GM18505 (cell line): ENCODE results near the gene SRPRA.
A peak's percentile ranks its signal among the peaks of the same experiment; 100 is the strongest.
"Not testable (repeated sequence)": the region's sequence is repeated elsewhere in the genome, so short reads cannot be mapped to it uniquely, and the experiment has no call there.

Source experiments
- ATAC-seq: cut with Tn5 transposase; IDR thresholded peaks from one replicate; pipeline ENCODE4 v1.9.1; 2021; ENCODE audit not compliant: unreplicated experiment
- POLR2A ChIP-seq: IDR thresholded peaks from 4 replicates; pipeline ENCODE4 v1.6.1; 2011; ENCODE audit warnings: borderline replicate concordance; ENCODE audit not compliant: insufficient read depth, insufficient read length; ENCODE audit errors: extremely low read depth

The SRPRA gene

GRCh38 chr11:126268361-126268707, 361 bp downstream of the SRPRA start:
- no peak for TF ChIP-seq POLR2A
- ATAC-seq, result peak; percentile 2

GRCh38 chr11:126267650-126268049, 1.0 kb downstream of the SRPRA start:
- TF ChIP-seq POLR2A, result no peak
- no peak for ATAC-seq

GRCh38 chr11:126265811-126266210, 2.9 kb downstream of the SRPRA start:
- ATAC-seq, result no peak
- TF ChIP-seq POLR2A, result peak; percentile 36

GRCh38 chr11:126263489-126263888, 5.2 kb downstream of the SRPRA start:
- peak; percentile 14 for TF ChIP-seq POLR2A
- ATAC-seq, result no peak

GRCh38 chr11:126262216-126262615, 6.5 kb downstream of the SRPRA start:
- ATAC-seq, result no peak
- TF ChIP-seq POLR2A, result peak; percentile 33

GRCh38 chr11:126257764-126258163, 10.9 kb downstream of the SRPRA start:
- TF ChIP-seq POLR2A, result no peak
- no peak for ATAC-seq

GRCh38 chr11:126257144-126257543, 11.6 kb downstream of the SRPRA start:
- TF ChIP-seq POLR2A, result no peak
- ATAC-seq, result no peak

GRCh38 chr11:126256216-126256615, 12.5 kb downstream of the SRPRA start:
- ATAC-seq, result no peak
- no peak for TF ChIP-seq POLR2A

- ATAC-seq, result not testable (repeated sequence)
Measured at GRCh38 chr11:126255507-126255906, 13.2 kb downstream of the SRPRA start.

GRCh38 chr11:126254819-126255218, 13.9 kb downstream of the SRPRA start:
- no peak for ATAC-seq
- no peak for TF ChIP-seq POLR2A

- no peak for TF ChIP-seq POLR2A
- ATAC-seq, result no peak
Measured at GRCh38 chr11:126253265-126253664, 15.4 kb downstream of the SRPRA start.

- no peak for ATAC-seq
- no peak for TF ChIP-seq POLR2A
Measured at GRCh38 chr11:126246636-126247035, 22.1 kb downstream of the SRPRA start.

GRCh38 chr11:126233391-126233790, 35.3 kb downstream of the SRPRA start:
- ATAC-seq, result no peak
- TF ChIP-seq POLR2A, result no peak

- TF ChIP-seq POLR2A, result no peak
- ATAC-seq, result no peak
Measured at GRCh38 chr11:126232683-126233082, 36.0 kb downstream of the SRPRA start.

GRCh38 chr11:126231725-126232459, 36.8 kb downstream of the SRPRA start:
- no peak for TF ChIP-seq POLR2A
- no peak for ATAC-seq
